Eye (tissue), 1 donor: ENCODE results near the gene CDKAL1.

Experiments used
- DNase-seq: peaks from one replicate; pipeline ENCODE4 v3.0.0-alpha.2; 2015

The CDKAL1 gene

DNA sequence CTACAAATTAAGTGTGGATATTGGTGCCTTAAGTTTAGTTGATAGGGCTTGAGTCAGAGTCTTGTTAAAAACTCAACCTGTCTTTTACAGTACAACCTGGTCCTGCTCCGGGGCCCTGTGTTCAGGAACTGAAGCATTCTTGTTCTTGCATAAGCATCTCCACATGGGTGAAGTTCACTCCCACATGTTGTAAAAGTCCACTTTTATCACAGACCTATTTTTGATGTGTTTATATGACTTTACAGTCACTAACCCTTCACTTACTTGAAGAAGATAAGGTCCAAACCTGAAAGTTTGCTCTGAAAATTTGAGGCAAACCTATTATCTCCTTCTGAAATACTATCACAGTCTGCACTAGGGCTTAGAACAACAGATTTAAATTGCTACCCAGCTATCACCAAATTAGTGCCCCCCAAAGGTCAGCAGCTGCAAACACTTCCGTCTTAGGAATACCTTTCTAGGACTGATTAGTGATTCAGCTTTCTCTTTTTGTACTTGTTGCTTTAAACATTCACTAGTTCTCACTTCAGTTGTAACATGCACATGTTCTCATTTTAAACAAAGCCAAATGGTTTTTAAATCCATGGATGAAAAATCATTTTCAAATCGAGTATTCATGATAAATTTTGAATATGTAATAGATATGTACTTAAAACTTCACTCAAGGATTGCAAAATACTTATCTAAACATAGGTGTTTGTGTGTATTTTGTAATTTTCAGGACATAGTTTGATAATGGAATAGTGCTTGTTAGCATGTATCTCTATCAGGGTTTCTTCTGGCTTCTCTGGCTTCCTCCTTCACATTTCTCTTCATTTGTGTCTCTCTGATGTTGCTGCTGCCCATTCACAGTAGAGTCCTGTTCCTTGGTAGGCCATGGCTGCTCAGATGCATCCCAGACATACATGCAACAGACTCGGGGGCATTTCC lies 589.5 kb downstream of the CDKAL1 start:
- no peak for DNase-seq

GRCh38 chr6:21128601-21129000 lies 594.3 kb downstream of the CDKAL1 start:
- no peak for DNase-seq

DNA sequence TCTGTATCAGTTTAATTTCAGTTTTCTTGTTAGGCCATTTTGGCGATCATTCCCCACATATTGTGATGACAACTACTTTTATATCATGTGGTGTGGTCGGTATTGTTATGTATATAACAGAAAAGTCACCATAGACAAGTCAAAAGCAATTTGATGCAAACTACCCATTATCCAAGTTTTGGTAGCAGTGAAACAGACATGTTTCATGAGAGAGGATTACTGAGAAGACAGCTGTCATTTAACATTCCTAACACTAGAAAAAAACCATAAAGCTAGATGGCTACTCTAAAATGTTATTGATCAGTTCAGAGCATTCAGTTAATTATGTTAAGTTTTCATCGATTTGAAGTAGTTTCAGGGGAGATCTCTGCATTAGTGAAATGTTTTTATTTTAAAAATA lies 597.1 kb downstream of the CDKAL1 start:
- no peak for DNase-seq

DNA sequence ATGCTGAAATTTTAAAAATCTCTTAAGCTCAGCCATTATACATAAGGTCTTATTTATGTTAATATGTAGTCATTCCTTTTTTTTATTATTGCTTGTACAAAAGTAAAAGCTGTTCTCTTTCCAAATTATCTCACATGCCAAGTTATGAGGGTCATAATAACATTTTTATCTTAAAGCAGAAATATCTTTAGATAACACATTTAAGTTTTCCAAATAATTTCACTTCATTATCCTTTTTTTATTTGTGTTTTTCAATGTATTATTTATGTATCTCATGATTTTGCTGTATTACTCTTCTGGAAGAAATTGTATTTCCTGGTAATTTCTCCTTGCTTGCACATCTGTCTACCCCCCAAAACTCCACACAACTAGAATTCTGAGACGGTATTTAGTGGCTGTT lies 598.2 kb downstream of the CDKAL1 start:
- DNase-seq: no peak

GRCh38 chr6:21132856-21133838 lies 598.9 kb downstream of the CDKAL1 start:
- DNase-seq: peak; percentile 83

- DNase-seq: peak; percentile 78
Measured at GRCh38 chr6:21133901-21134300, 599.6 kb downstream of the CDKAL1 start.

- no peak for DNase-seq
Measured at GRCh38 chr6:21134356-21134755, 600.1 kb downstream of the CDKAL1 start.

DNA sequence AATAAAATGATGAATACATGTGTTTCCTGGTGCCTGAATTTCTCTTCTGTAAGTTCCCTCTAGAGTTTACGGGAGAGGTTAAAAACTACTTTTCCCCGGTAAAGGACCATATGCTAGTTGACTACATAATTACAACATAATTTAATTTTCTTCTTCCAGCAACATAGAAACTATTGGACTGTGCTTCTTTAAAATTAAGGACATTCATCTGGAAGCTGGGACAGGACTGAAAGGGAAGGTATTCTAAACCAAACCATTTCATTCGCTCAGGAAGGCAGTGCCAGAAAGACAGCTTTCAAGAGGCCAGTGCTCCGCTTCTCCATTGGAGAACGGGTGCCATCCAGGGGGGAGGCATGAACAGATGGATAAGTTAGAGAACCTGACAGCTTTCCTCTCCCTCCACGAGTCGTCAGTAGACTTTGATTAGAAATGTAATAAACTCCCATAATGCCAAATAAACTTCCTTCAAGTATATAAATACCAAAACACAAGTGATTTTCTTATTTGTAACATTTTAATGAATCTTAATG lies 601.3 kb downstream of the CDKAL1 start:
- no peak for DNase-seq

- DNase-seq: no peak
Measured at GRCh38 chr6:21137700-21138335, 603.6 kb downstream of the CDKAL1 start.

DNA sequence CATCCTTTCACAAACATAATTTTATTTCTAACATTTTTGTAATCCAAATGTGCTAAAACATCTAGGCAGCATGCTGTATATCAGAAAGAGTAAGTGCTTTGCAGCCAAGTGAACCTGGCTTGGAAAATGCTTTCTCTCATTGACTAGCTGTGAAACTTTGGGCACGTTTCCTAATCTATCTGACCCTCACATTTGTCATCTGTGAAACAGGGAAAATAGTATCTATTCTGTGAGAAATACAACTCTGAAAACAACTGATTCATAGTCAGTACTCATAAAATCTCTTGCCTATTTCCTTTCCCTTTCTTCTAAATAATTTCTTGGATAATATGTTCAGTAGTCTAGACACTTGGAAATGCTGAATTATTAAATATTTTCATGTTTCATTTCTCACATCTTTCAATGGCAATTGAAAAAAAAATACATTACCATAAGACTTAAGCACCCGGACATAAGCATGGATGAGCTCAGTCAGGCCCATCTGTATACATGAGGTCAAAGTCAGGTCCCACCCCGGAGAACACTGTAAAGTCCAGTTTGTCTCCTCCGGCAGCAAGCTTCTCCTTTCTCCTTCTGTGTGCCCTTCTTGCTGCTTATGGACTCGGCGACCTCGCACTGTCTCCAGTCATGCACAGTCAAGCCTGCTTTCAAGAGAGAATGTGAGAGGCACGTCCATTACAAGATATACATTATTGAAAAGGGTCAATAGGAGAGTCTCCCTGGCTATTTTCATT lies 604.2 kb downstream of the CDKAL1 start:
- peak; percentile 65 for DNase-seq

GRCh38 chr6:21140966-21141365 lies 606.7 kb downstream of the CDKAL1 start:
- no peak for DNase-seq

GRCh38 chr6:21141616-21142303 lies 607.5 kb downstream of the CDKAL1 start:
- no peak for DNase-seq

DNA sequence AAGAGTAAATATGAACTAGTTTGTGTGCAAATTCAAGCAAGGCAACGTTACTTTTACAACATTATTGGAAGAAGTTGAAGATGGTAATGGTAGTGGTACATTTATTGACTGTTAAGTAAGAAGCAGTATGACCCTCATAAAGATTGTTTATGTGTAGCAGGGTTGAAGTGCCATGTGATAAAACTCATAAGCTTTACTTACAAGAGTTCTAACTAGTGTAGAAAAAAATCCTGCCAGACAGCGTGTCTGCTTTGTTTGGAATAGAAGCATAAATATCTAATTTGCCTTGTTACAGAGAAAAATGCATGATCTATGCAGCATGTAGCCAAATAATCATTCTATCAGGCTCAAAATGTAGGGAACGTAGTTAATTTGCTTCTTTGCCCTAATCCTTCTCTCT lies 608.5 kb downstream of the CDKAL1 start:
- DNase-seq: no peak

DNA sequence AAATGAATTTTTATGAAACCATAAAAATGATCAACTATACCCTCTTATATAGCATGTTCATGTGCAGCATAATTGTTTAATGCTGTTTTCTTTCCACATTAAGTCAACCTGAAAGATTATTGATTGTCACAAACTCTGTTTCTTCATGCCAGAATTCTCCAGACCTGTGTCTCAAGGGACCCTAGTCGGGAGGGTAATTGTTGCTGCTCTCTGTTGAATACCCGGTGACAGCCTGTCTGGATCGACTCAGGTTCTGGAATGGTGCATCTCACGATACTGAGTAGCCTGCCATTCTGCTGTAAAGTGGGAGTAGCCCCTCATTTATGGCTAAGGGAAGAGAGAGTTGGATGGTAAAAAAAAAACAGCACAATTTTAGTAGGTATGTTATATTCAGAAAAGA lies 609.4 kb downstream of the CDKAL1 start:
- DNase-seq: peak; percentile 63

GRCh38 chr6:21144928-21145327 lies 610.7 kb downstream of the CDKAL1 start:
- DNase-seq: no peak

DNA sequence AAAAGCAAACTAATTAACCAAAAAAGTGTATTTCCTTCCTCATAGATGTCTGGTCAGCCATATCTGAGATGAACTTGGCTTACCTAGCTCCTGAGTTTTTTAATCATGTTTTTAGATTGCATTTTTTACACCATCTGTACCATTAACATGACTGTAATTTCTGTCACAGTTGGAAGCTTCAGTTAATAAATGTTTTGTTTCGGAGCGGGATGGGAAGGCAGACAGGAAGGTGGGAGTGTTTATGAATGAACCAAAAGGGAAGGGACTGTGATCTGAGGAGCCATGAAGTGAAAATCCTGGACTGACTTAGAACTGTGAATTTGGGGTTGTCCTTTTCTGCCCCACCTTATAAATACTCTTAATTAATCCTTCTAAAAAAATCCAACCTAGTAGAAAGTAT lies 613.7 kb downstream of the CDKAL1 start:
- no peak for DNase-seq

- no peak for DNase-seq
Measured at GRCh38 chr6:21149470-21149869, 615.2 kb downstream of the CDKAL1 start.

- DNase-seq: no peak
Measured at GRCh38 chr6:21150667-21151066, 616.4 kb downstream of the CDKAL1 start.

GRCh38 chr6:21151119-21151518 lies 616.9 kb downstream of the CDKAL1 start:
- no peak for DNase-seq

GRCh38 chr6:21151530-21151929 lies 617.3 kb downstream of the CDKAL1 start:
- no peak for DNase-seq

- no peak for DNase-seq
Measured at GRCh38 chr6:21157186-21157929, 623.1 kb downstream of the CDKAL1 start.
